Measurements from ENCODE around the gene GPR78. TPM values are rescaled to one million over a fixed set of nuclear protein-coding genes. Genes with fewer than 3 reads are reported as not detected.

The GPR78 gene
- polyA plus RNA-seq, 3 donors: not detected

DNA sequence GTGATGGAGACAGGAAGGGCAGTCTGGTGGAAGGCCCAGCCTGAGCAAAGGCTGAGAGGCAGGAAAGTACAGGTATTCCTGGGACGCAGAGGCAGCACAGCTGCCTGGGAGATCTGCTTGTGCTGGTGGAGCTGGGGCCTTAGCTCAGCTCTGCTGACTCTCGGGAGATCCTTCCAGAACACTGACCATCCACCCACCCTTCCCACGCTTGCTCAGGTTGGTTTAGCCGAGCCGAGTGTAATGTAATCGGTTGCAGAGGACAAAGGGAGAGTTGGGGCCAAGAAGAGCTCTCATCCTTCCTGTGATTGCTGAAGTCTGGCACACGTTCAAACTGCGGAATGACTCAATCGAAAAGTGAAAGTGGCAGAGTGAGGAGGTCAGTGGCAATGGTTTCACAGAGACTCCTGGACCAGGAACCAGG is 43.1 kb upstream of the GPR78 start:
- Mint-ChIP-seq H3K27ac (peak overlapping the region in 1 of 7 donors; percentile 41), H3K27me3 (ENCODE audit: low read depth in 3 of 3) (peaks cover 0 to 4% (median 2%) of the 10 kb centered on the region in 3 donors), H3K36me3 (no peaks in the 10 kb centered on the region), H3K9me3 (peaks cover 4 to 16% (median 12%) of the 10 kb centered on the region in 7 donors), H3K4me1 (peaks cover 7% of the 10 kb centered on the region), H3K4me3 (peak overlapping the region in 1 of 2 donors; percentile 3)
- H3K27me3 ChIP-seq (ENCODE audit: control insufficient read depth in 2 of 2, insufficient read depth in 2 of 2, low read length in 2 of 2): no peaks in the 10 kb centered on the region
- H3K27ac ChIP-seq (ENCODE audit: low read depth in 1 of 2, low read length in 2 of 2): no peak overlapping the region
- H3K4me1 ChIP-seq (ENCODE audit: control insufficient read depth in 1 of 2, insufficient read depth in 2 of 2, low read length in 2 of 2): peaks cover 2 to 7% of the 10 kb centered on the region in 2 donors
- H3K4me2 ChIP-seq (replicated peaks; ENCODE audit: extremely low read depth, low read length, poor library complexity, severe bottlenecking): no peak overlapping the region
- no peaks in the 10 kb centered on the region for H3K36me3 ChIP-seq (replicated peaks in 1 of 2; ENCODE audit: control insufficient read depth in 1 of 2, insufficient read depth in 2 of 2, low read length in 2 of 2)
- H3K79me2 ChIP-seq (ENCODE audit: insufficient read depth, low read length): no peaks in the 10 kb centered on the region
- no peak overlapping the region for H3K4me3 ChIP-seq (replicated peaks in 1 of 3; ENCODE audit: low read depth in 2 of 3, low read length in 3 of 3)
- H4K20me1 ChIP-seq (ENCODE audit: insufficient read depth, low read length): no peaks in the 10 kb centered on the region
- no peak overlapping the region for H3K9ac ChIP-seq (ENCODE audit: insufficient read depth, low read length, poor library complexity, severe bottlenecking)
- TF ChIP-seq, protein P1, sequence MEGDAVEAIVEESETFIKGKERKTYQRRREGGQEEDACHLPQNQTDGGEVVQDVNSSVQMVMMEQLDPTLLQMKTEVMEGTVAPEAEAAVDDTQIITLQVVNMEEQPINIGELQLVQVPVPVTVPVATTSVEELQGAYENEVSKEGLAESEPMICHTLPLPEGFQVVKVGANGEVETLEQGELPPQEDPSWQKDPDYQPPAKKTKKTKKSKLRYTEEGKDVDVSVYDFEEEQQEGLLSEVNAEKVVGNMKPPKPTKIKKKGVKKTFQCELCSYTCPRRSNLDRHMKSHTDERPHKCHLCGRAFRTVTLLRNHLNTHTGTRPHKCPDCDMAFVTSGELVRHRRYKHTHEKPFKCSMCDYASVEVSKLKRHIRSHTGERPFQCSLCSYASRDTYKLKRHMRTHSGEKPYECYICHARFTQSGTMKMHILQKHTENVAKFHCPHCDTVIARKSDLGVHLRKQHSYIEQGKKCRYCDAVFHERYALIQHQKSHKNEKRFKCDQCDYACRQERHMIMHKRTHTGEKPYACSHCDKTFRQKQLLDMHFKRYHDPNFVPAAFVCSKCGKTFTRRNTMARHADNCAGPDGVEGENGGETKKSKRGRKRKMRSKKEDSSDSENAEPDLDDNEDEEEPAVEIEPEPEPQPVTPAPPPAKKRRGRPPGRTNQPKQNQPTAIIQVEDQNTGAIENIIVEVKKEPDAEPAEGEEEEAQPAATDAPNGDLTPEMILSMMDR (IDR thresholded peaks at IDR 0.05): no peak
- peaks cover 4 to 7% of the 10 kb centered on the region in 2 donors for H3K9me3 ChIP-seq (replicated peaks in 1 of 2; ENCODE audit: control insufficient read depth in 1 of 2, insufficient read depth in 1 of 2, low read length in 2 of 2)
- DNase-seq: peak in 1 of 3 donors; percentile 0
- 13% methylated on average over 4 of the region's 9 CpGs for WGBS (ENCODE audit: insufficient coverage)
- intact Hi-C loops (cut with micrococcal nuclease): no loop called here
- H2AFZ ChIP-seq (ENCODE audit: insufficient read depth, low read depth, low read length, poor library complexity, severe bottlenecking): no peak overlapping the region

GRCh38 chr4:8538076-8538702 is 42.0 kb upstream of the GPR78 start:
- no peak overlapping the region for H2AFZ ChIP-seq (ENCODE audit: insufficient read depth, low read depth, low read length, poor library complexity, severe bottlenecking)

More at GRCh38 chr4:8538076-8538702, 42.0 kb upstream of the GPR78 start:
- H3K27me3 ChIP-seq (ENCODE audit: control insufficient read depth in 2 of 2, insufficient read depth in 2 of 2, low read length in 2 of 2): no peaks in the 10 kb centered on the region
- H3K9me3 ChIP-seq (replicated peaks in 1 of 2; ENCODE audit: control insufficient read depth in 1 of 2, insufficient read depth in 1 of 2, low read length in 2 of 2): peaks cover 4 to 7% of the 10 kb centered on the region in 2 donors
- Mint-ChIP-seq H3K4me3 (no peak overlapping the region), H3K27me3 (ENCODE audit: low read depth in 3 of 3) (peaks cover 0 to 2% (median under 1%) of the 10 kb centered on the region in 3 donors), H3K27ac (no peak overlapping the region), H3K4me1 (peaks cover 7% of the 10 kb centered on the region), H3K36me3 (no peaks in the 10 kb centered on the region), H3K9me3 (peaks cover 4 to 16% (median 9%) of the 10 kb centered on the region in 7 donors)
- H3K4me2 ChIP-seq (replicated peaks; ENCODE audit: extremely low read depth, low read length, poor library complexity, severe bottlenecking): no peak overlapping the region
- intact Hi-C loops (cut with micrococcal nuclease): no loop called here
- no peaks in the 10 kb centered on the region for H3K36me3 ChIP-seq (replicated peaks in 1 of 2; ENCODE audit: control insufficient read depth in 1 of 2, insufficient read depth in 2 of 2, low read length in 2 of 2)
- WGBS (ENCODE audit: insufficient coverage): 87% methylated on average over 12 of the region's 12 CpGs
- TF ChIP-seq, protein P1 (IDR thresholded peaks at IDR 0.05): no peak
- no peak overlapping the region for H3K27ac ChIP-seq (ENCODE audit: low read depth in 1 of 2, low read length in 2 of 2)
- H3K9ac ChIP-seq (ENCODE audit: insufficient read depth, low read length, poor library complexity, severe bottlenecking): no peak overlapping the region
- DNase-seq: no peak
- H3K4me3 ChIP-seq (replicated peaks in 1 of 3; ENCODE audit: low read depth in 2 of 3, low read length in 3 of 3): no peak overlapping the region
- H3K4me1 ChIP-seq (ENCODE audit: control insufficient read depth in 1 of 2, insufficient read depth in 2 of 2, low read length in 2 of 2): peaks cover 2 to 7% of the 10 kb centered on the region in 2 donors
- H3K79me2 ChIP-seq (ENCODE audit: insufficient read depth, low read length): no peaks in the 10 kb centered on the region
- no peaks in the 10 kb centered on the region for H4K20me1 ChIP-seq (ENCODE audit: insufficient read depth, low read length)
